Left ventricle myocardium inferior (tissue), 1 donor: Measurements from ENCODE around the gene TADA2A. TPM values are rescaled to one million over a fixed set of nuclear protein-coding genes. Genes with fewer than 3 reads are reported as not detected.
A peak's percentile ranks its signal among the peaks of the same experiment; 100 is the strongest.

Experiments used
- DNase-seq: peaks from one replicate; pipeline ENCODE4 v3.0.0-alpha.2; 2020
- H3K27ac ChIP-seq: fragments of 200-600 bp; replicated peaks from 2 replicates; pipeline ENCODE4 v1.8.0; 2021
- H3K27me3 ChIP-seq: fragments of 200-600 bp; 2 replicates; pipeline ENCODE4 v1.8.0; 2021; ENCODE audit warnings: low read depth
- H3K36me3 ChIP-seq: fragments of 200-600 bp; 2 replicates; pipeline ENCODE4 v1.8.0; 2021
- H3K4me1 ChIP-seq: fragments of 200-600 bp; 2 replicates; pipeline ENCODE4 v1.8.0; 2021
- H3K4me3 ChIP-seq: fragments of 200-600 bp; 2 replicates; pipeline ENCODE4 v1.8.0; 2021; ENCODE audit warnings: mild to moderate bottlenecking, moderate library complexity
- H3K9me3 ChIP-seq: fragments of 200-600 bp; replicated peaks from 2 replicates; pipeline ENCODE4 v1.8.0; 2021
- intact Hi-C: fragments of 100-400 bp; cut with micrococcal nuclease; formaldehyde crosslinking; loops from one replicate; pipeline ENCODE4 v1.11.0; 2022
- long read RNA-seq: library from polyadenylated mRNA; unstranded; transcript quantifications from one replicate; pipeline ENCODE4 v2.0.0, GENCODE V29; 2021
- total RNA-seq: library from RNA; stranded (reverse); fragmentation: NEBNext Ultra II Directional; extraction: Animal tissue kit (Norgen Biotek cat#: 25700); gene quantifications from one replicate; pipeline ENCODE4 v1.2.1, GENCODE V29; 2021
- TF ChIP-seq, protein P1 (sequence below): fragments of 200-600 bp; IDR thresholded peaks from 2 replicates; pipeline ENCODE4 v1.8.0; 2021; ENCODE audit warnings: antibody characterized with exemption, mild to moderate bottlenecking, borderline replicate concordance
- donor health status: DM: no; HTN: yes; CAD: no; lungs with severe emphysema.

TADA2A gene, protein sequence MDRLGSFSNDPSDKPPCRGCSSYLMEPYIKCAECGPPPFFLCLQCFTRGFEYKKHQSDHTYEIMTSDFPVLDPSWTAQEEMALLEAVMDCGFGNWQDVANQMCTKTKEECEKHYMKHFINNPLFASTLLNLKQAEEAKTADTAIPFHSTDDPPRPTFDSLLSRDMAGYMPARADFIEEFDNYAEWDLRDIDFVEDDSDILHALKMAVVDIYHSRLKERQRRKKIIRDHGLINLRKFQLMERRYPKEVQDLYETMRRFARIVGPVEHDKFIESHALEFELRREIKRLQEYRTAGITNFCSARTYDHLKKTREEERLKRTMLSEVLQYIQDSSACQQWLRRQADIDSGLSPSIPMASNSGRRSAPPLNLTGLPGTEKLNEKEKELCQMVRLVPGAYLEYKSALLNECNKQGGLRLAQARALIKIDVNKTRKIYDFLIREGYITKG
- total RNA-seq, result 11.9 TPM
- long read RNA-seq, full-length matches to known transcripts, result 2 of 6 reads
- long read RNA-seq, partial matches to known transcripts, result 1 of 6 reads
- long read RNA-seq, other reads (novel, unspliced or antisense), result 3 of 6 reads

DNA sequence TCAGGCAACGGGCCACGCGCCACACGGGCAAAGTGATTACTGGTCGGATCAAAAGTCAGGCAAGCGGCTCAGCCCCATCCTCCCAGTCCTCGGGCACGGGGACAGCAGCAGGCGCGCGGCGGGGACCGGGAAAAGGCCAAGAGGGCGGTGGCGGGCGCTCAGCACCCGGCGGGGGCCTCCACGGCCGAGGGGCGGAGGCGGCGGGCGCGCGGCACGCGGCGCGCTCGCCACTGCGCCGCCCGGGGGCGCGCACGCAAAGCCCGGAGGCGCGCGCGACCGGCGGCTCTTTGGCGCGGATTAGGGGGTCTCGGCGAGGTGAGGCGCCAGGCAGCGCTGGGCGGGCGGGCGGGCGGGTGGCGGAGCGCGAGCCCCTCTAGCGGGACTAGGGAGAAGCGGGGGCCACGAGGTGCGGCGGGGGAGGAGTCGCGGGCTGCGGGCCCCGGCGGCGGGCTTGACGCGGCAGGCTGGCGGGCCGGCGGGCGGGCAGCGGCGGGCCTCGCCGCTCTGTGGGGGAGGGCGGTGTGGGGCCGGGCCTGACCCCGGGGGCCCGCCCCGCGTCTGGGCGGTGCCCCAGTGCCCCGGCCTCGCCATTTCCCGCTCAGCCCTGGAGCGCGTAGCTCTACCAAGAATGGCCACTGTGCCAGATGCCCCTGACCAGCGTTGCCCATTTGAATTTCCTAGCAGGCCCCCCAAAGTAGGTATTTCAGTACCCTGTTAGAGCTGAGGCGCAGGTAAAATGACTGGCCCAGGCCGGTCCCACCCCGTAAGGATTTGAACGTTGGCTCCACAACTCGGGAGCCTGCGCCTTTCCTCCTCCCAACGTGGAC lies at the start of gene TADA2A, which contains the start of gene ACACA:
Gene TADA2A, plus strand, starts transcription at position 252 of the 827 bp plus-strand sequence. CDS start 4,480 bp downstream, outside the sequence.
Gene ACACA, minus strand, starts transcription at position 202 of the 827 bp plus-strand sequence. CDS start 537 bp downstream, outside the sequence.
- Histone ChIP-seq H3K9me3 (no peaks in the 10 kb centered on the region), H3K4me1 (peaks cover 31% of the 10 kb centered on the region), H3K27ac (peak within 1 kb of the TSS; percentile 97), H3K36me3 (peaks cover 10% of the 10 kb centered on the region), H3K27me3 (no peaks in the 10 kb centered on the region), H3K4me3 (peak within 1 kb of the TSS; percentile 80)
- intact Hi-C loops, result loop anchor here (5.0 kb wide), 1 partner anchor 80 kb away; the partner anchor contains the start of gene DUSP14
- peak; percentile 82 for DNase-seq
- TF ChIP-seq, protein P1, sequence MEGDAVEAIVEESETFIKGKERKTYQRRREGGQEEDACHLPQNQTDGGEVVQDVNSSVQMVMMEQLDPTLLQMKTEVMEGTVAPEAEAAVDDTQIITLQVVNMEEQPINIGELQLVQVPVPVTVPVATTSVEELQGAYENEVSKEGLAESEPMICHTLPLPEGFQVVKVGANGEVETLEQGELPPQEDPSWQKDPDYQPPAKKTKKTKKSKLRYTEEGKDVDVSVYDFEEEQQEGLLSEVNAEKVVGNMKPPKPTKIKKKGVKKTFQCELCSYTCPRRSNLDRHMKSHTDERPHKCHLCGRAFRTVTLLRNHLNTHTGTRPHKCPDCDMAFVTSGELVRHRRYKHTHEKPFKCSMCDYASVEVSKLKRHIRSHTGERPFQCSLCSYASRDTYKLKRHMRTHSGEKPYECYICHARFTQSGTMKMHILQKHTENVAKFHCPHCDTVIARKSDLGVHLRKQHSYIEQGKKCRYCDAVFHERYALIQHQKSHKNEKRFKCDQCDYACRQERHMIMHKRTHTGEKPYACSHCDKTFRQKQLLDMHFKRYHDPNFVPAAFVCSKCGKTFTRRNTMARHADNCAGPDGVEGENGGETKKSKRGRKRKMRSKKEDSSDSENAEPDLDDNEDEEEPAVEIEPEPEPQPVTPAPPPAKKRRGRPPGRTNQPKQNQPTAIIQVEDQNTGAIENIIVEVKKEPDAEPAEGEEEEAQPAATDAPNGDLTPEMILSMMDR, result peak; percentile 32

DNA sequence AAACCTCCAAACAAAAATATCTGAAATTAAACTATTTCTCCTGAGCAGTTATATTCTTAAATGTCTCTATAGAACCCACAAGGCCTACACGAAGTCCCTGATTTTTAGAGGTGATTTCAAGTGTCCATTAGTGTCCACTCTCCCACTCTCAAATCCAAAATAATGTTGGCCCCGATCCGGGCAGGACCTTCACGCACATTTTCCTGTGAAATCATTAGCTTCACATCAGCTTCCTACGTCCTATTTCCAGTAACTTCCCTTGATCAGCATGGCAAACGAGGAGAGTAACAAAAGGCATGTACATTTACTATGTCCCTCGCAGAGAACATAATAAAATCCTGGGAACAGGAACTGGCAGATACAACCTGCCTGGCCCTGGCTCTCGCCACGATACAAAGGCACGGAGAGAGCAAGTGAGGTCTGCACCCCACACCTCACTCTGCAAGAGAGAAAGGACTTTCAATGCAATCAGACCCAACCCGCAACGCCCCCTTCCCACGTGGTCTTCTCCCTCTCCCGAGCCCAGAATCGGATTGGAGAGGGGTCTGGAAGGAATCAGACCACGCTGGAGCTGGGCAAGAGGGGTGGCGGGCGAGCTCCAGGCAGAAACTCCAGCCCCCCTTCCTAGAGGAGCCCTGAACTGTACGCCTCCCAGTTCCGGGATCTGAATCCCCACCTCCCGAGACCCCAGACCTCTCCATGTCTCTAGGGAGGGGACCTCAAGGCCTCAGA lies 48.4 kb upstream of the TADA2A start:
- H3K27me3 ChIP-seq, result no peaks in the 10 kb centered on the region
- peaks cover 30% of the 10 kb centered on the region for H3K4me1 ChIP-seq
- peak; percentile 25 for DNase-seq
- TF ChIP-seq, protein P1, result no peak
- peak overlapping the region; percentile 88 for H3K4me3 ChIP-seq
- H3K9me3 ChIP-seq, result no peaks in the 10 kb centered on the region
- intact Hi-C loops, result no loop called here
- peak overlapping the region; percentile 91 for H3K27ac ChIP-seq
- peaks cover 4% of the 10 kb centered on the region for H3K36me3 ChIP-seq

GRCh38 chr17:37358830-37359681 lies 47.6 kb upstream of the TADA2A start:
- Histone ChIP-seq H3K36me3 (no peaks in the 10 kb centered on the region), H3K4me1 (peaks cover 30% of the 10 kb centered on the region), H3K27me3 (no peaks in the 10 kb centered on the region), H3K4me3 (peak overlapping the region; percentile 88), H3K27ac (peak overlapping the region; percentile 91), H3K9me3 (no peaks in the 10 kb centered on the region)
- peak; percentile 95 for DNase-seq
- intact Hi-C loops, result no loop called here
- TF ChIP-seq, protein P1, result peak; percentile 64

DNA sequence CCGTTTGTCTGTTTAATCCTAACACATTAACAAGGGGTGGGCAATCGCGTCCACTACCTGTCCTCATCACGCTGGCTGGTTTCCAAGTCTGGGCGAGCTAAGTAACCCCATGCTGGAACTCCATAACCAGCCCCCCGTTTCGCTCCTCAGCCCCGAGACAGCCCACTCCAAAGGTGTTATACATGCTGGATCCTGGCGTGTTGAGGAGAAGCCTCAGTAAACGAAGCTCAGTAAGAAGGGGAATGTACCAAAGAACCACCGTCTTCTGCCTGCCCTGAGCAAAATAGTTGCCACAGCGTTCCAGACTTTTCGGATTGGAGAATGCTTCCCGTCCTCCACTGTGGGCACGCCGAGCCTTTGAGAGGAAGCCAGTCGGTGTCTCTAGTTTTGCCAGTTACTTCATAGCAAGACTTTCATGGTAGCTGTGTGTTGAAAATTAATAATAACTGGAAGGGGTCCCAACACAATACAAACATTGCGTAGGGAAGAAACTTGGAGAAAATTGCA lies 47.0 kb upstream of the TADA2A start:
- Histone ChIP-seq H3K9me3 (no peaks in the 10 kb centered on the region), H3K4me3 (peak overlapping the region; percentile 88), H3K27ac (peak overlapping the region; percentile 91), H3K4me1 (peaks cover 30% of the 10 kb centered on the region), H3K36me3 (no peaks in the 10 kb centered on the region), H3K27me3 (no peaks in the 10 kb centered on the region)
- intact Hi-C loops, result no loop called here
- DNase-seq, result no peak
- TF ChIP-seq, protein P1, result no peak
